SK-MEL-5 (cell line): ENCODE data around the gene SPEG. TPM values are rescaled to one million over a fixed set of nuclear protein-coding genes. Genes with fewer than 3 reads are reported as not detected.

Experiments
- DNase-seq: peaks from one replicate; pipeline ENCODE4 v3.0.0-alpha.2; 2016; ENCODE audit warnings: low read depth, low spot score
- in situ Hi-C: cut with HindIII; loops from 2 replicates; pipeline ENCODE4 v1.10.0; 2016; ENCODE audit warnings: low sequenced_read_pairs, high pct_unique_total_duplicates, low pct_unique_long_range_greater_than_20kb
- total RNA-seq: library from RNA; depleted of rRNA; stranded (reverse); fragments of >200 nt; shearing (Covaris generic); gene quantifications from 2 replicates; pipeline ENCODE4 v1.2.3, GENCODE V29; 2014

Gene SPEG
- total RNA-seq, 1 experiment from 2014 or later: 1.9 TPM

DNA sequence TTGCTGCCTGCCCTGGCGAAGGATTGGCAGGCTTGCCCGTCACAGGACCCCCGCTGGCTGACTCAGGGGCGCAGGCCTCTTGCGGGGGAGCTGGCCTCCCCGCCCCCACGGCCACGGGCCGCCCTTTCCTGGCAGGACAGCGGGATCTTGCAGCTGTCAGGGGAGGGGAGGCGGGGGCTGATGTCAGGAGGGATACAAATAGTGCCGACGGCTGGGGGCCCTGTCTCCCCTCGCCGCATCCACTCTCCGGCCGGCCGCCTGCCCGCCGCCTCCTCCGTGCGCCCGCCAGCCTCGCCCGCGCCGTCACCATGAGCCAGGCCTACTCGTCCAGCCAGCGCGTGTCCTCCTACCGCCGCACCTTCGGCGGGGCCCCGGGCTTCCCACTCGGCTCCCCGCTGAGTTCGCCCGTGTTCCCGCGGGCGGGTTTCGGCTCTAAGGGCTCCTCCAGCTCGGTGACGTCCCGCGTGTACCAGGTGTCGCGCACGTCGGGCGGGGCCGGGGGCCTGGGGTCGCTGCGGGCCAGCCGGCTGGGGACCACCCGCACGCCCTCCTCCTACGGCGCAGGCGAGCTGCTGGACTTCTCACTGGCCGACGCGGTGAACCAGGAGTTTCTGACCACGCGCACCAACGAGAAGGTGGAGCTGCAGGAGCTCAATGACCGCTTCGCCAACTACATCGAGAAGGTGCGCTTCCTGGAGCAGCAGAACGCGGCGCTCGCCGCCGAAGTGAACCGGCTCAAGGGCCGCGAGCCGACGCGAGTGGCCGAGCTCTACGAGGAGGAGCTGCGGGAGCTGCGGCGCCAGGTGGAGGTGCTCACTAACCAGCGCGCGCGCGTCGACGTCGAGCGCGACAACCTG is 16.3 kb upstream of the SPEG start, which contains the start of gene DES:
Gene DES (plus strand): TSS at position 223 of the 857 bp plus-strand sequence. CDS start 86 bp downstream, at position 309.
- no peak for DNase-seq
- in situ Hi-C loops: no loop called here

DNA sequence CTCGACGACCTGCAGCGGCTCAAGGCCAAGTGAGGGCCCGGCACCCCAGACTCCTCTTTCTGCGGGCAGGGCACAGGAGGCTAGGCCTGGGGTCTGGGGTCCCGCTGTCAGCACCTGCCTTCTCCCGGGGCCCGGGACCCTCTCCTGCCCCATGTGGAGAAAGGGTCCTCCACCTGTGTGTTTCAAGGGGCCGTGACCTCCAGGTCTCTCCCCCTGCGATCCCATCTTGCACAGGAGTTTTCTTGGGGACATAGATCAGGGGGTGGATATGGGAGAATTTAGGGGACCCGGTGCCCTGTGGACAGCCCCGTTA is 15.7 kb upstream of the SPEG start:
- in situ Hi-C loops: no loop called here
- DNase-seq: no peak

DNA sequence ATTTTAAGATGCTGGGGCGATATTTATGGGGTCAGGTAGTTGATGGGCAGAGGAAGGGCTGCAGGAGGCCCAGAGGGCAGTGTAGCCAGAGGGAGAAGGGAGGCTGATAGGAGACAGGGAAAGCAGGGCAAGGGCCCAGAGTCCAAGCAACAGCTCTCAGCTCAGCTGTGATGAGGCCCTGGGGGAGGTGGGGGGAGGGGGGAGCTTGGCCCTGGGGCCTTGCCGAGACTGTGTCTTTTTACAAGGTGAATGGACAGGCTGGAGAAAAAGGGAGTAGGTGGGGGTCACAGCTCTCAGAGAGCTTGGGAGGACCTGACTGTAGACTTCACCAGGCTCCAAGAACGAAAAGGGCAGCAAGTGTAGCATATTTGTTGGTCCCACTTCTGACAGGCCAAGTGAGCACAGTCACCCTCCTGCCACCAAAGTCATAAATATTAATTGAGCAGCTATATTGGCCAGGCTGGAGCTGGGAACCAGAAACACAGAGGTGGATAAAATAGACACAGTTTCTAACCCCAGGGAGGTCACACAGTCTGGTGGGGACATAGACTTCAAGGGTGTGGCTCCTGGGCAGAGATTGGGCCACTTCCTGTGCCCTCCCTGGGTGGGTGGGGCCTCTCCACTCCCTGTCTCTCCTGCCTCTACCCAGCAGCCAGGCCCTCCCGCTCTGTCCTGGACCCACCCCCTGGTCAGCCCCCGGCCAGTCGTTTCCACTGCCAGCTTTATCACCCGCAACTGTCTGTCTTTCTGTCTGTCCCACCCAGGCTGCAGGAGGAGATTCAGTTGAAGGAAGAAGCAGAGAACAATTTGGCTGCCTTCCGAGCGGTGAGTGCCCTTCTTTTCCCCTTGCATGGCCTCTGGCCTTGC is 15.1 kb upstream of the SPEG start:
- in situ Hi-C loops: no loop called here
- DNase-seq: no peak

DNA sequence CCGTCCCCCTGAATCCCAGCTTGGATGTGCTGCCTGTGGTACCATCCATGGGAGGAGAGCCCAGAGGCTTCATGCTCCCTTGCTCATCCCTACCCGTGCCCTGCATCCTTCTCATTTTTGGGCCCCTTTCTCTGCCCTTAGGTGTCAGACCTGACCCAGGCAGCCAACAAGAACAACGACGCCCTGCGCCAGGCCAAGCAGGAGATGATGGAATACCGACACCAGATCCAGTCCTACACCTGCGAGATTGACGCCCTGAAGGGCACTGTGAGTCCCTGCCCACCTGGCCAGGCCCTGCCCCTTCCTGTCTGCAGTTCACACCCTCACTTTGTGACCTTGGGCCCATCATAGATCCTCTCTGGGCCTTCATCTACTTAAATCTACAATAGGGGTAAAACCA is 14.0 kb upstream of the SPEG start:
- in situ Hi-C loops: no loop called here
- no peak for DNase-seq

DNA sequence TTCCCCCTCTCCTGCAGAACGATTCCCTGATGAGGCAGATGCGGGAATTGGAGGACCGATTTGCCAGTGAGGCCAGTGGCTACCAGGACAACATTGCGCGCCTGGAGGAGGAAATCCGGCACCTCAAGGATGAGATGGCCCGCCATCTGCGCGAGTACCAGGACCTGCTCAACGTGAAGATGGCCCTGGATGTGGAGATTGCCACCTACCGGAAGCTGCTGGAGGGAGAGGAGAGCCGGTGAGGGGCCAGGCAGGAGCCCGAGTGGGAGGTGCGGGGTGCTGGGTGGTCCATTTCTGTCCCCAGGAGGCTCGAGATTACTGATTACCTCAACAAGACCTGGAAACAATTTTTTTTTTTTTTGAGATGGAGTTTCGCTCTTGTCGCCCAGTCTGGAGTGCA is 13.3 kb upstream of the SPEG start:
- in situ Hi-C loops: no loop called here

DNA sequence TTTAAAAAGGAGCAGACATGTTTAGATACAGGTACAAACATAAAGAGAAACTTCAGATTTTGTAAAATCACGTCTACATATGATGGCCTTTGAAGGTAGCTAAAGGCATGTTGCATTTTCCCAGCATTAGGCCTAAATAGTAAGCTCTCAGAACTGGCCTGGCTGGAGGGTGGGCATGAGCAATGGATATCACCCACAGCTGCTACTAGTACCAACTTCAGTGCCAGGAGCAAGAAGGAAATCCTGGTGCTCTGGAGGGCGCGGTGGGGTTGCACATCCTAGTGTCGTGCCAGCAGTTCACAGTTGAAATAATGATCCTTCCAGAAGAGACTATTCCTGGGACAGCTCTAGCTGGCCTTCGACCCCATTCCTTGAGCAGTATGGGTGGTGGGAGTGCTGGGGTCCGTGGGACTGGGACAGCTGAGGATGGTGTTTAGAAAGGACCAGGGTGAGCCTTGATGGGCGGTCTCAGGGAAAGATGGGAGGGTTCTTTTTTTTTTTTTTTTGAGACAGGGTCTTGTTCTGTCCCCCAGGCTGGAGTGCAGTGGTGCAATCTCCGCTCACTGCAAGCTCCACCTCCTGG is 11.6 kb upstream of the SPEG start:
- no peak for DNase-seq
- in situ Hi-C loops: no loop called here

More for the DNA sequence above, 13.3 kb upstream of the SPEG start:
- DNase-seq: no peak

DNA sequence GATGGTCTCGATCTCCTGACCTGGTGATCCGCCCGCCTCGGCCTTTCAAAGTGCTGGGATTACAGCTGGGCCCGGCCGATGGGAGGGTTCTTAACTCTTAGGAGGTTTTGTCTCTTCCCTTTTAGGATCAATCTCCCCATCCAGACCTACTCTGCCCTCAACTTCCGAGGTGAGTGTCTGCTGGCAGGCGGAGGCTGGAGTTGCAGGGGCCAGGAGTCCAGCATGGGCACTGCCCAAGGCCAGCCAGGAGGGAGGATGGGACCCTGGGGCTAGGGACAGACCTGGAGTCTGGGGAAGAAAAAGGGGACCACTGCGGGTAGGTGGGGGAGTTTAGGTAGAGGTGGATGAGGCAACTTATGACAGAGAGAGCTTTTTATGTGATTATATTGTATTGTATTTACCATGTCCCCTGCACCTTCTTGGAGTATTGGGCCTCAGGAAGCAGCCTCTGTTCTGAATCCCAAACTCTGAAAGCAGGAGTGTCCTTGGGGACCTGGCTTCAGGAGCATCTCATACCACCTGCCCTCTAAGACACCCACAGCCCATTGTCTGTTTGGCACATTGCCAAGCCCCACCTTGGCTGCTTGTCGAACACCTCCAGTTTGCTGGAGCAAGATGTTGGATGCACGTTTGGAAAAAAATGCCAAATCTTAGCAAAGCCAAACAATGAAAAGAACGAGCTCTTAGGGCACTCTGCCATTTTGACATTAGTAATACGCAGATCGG is 10.8 kb upstream of the SPEG start:
- DNase-seq: no peak
- in situ Hi-C loops: no loop called here

DNA sequence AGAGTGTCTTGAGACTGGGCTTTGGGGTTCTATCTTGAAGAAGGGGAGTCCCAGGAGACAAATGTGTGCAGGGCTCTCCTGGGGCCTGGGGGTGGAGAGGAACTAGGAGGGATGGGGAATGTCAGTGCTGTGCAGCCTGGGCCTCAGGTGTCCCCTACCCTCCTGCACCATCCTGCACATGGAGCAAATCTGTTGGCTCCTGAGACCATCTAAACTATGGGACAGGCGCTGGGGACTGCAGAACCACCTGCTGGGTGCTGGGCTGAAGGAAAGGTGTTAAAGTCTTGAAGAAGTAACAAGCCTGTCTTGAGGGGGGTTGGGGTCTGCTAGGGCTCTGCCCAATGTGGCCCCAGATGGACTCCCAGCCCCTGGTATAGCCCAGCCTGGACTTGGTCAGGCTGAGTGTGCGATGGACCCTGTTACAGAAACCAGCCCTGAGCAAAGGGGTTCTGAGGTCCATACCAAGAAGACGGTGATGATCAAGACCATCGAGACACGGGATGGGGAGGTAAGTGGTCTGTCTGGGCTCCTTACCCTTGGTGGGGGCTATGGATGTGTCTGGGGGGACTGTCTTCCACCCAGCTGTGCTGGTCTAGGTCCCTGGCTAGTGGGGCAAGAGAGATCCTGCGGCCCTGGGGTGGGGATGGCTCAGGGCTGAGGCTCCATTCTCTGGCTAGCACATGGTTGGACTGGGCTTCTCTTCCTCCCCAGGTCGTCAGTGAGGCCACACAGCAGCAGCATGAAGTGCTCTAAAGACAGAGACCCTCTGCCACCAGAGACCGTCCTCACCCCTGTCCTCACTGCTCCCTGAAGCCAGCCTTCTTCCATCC is 9.2 kb upstream of the SPEG start:
- in situ Hi-C loops: no loop called here
- no peak for DNase-seq

DNA sequence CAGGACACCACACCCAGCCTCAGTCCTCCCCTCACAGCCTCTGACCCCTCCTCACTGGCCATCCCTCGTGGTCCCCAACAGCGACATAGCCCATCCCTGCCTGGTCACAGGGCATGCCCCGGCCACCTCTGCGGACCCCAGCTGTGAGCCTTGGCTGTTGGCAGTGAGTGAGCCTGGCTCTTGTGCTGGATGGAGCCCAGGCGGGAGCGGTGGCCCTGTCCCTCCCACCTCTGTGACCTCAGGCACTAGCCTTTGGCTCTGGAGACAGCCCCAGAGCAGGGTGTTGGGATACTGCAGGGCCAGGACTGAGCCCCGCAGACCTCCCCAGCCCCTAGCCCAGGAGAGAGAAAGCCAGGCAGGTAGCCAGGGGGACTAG is 8.6 kb upstream of the SPEG start:
- in situ Hi-C loops: no loop called here
- DNase-seq: no peak

DNA sequence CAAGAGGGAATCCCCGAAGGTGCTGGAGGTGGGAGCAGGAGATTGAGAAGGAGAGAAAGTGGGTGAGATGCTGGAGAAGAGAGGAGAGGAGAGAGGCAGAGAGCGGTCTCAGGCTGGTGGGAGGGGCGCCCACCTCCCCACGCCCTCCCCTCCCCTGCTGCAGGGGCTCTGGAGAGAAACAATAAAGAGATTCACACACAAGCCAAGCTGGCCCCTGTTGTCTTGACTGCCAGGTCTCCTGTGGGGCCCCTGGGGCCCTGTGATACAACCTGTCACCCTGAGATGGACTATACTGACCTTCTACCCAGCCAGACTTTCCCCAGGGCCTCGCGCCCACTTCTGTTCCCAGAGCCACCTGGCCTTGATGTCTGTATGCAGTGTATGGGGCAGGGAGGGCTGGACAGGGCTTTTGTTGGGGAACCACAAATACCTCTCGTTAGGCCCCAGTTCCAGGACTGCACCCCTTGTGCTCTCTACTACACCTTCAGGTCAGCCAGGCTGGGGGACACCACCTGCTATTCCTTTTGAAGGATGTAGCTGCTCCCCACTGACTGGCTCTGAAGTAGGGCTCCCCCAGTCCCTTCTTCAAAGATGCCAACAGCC is 8.0 kb upstream of the SPEG start:
- in situ Hi-C loops: no loop called here
- DNase-seq: no peak

DNA sequence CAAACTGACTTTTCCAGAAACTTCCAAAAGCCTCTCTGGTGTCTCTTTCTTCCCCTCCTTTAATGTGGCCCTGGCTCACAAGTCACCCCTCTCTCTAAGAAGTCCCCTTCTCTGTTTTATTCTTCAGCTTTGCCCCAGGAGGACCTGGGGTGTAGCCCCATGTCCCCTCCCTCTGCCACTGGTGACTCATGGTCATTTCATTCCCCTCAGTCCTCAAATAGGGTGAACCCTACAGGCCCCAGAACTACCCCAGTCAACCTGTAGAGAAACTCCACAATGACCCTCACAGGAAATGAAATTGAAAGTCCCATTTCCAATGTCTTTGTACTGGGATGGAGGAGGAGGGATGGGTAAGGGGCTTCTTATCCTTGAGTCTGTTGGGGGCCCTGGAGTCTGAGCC is 6.2 kb upstream of the SPEG start:
- in situ Hi-C loops: no loop called here
- DNase-seq: no peak

DNA sequence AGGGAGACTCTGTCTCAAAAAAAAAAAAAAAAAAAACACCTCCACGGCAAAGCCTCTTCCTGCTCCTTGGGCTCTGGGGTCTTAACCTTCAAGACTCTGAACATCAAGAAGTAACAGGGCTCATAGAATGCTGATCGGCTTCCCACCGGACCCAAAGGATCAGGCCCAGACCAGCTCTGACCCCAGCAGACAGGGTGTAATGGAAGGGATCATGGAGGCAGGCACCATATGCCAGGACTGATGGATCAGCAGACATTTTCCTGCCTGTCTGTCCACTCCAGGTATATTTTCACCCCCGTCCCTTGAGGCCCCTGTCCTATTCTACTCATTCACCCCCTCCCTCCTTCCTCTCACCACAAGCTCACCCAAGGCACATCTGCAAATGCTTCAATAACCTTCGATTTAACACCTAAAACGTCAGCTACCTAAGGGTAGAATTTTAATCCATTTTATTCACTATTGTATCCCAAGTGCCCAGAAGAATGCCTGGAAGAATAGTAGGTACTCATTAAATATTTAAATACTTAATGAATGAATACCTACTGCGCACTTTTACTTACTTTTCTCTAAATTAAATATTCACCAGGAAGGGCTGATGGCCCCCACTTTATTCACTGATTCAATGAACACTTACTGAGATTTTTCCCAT is 4.6 kb upstream of the SPEG start:
- DNase-seq: no peak
- in situ Hi-C loops: no loop called here

DNA sequence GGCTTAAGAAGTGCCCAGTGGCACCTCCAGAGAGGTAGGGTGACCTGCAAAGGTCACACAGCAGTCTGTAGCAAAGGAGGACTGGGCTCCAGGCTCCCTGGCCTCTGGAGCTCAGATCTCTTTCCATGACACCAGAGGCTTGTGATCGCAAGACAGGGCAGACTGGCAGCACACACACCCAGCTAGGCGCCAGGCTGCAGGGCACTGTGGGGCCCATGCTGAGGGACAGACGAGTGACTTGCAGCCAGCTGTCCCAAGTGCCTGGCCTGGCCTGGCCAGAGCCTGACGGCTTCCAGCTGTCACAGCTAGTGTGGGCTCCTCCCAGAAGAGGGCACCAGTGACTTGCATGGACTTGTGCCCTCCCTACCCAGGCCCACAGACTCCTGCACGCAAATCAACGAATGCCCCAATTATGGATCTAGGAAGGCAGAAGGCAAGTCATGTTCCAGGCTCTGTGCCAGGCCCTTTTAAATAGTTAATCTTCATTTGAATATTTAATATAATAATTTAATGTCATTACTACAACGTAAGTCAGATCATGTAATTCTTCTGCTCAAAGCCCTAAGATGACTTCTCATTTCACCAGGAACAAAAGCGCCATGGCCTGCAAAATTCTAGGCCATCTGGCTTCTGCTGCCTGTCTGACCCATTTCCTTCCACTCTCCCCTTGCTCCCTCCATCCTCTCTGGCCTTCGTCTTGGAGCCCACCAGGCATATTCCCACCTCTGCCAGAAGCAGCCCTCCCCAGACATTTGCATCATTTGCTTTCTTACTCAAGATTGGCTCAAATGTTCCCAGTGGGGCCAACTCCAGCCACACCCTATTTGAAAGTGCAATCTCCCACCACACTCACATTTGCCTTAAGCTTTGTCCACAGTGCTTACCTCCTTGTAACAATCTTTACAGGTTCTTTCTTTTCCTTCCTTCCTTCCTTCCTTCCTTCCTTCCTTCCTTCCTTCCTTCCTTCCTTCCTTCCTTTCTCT is 3.7 kb upstream of the SPEG start:
- peak; percentile 45 for DNase-seq
- in situ Hi-C loops: no loop called here

DNA sequence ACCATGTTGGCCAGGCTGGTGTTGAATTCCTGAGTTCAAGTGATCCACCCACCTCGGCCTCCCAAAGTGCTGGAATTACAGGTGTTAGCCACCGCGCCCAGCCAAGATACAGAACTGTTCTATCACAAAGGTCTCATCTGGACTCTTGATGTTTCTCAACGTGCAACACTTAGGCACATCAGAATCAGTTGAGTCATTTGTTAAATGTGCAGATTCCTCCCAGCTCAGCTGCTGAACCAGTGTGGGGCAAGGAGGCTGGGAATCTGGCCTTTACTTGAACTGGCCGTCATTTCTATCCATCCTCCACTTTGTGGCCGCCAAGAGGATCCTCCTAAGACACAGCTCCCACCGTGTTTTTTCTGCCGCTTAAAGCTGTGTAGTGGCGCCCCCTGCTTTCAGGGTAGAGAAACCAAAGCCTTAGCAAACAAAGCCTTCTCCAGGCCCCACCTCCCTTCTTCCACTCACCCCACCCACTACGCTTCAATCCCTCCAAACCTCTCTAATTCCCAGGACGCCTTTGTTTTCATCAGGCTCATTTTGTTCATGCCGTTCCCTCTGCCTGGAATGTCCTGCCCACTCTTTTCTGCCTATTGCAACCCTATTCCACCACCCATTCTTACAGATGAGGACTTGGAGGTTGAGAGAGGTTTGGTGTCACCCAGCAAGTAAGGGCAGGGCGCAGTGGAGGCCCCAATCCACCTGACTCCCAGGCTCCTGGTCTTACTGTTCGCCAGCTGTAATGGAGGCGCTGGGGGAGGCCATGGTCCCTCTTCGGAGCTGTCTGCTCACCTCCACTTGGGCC is 776 bp upstream of the SPEG start:
- in situ Hi-C loops: no loop called here
- DNase-seq: peak; percentile 84

DNA sequence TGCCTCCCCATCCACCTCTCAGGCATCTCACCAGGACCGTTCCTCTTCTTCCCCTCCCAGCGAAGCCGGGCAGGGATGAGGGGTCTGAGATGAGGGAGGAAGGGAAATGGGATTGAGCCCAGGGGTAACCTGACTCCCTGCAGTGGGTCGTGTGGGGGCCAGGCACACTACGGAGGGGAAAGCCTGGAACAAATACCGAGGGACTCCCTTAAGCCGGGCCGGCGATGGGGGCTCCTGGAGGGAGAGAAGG is 250 bp upstream of the SPEG start:
- DNase-seq: no peak
- in situ Hi-C loops: no loop called here
